NCI-H2081 treated with DMSO at 0.1 percent for 48 hours (cell line): ENCODE results near the gene WDR72.
"Not testable (repeated sequence)": the region's sequence is repeated elsewhere in the genome, so short reads cannot be mapped to it uniquely, and the experiment has no call there.

Source experiments
- DNase-seq: peaks from one replicate; lab custom pipeline; 2025; lab: John Stamatoyannopoulos, UW

WDR72 gene

DNA sequence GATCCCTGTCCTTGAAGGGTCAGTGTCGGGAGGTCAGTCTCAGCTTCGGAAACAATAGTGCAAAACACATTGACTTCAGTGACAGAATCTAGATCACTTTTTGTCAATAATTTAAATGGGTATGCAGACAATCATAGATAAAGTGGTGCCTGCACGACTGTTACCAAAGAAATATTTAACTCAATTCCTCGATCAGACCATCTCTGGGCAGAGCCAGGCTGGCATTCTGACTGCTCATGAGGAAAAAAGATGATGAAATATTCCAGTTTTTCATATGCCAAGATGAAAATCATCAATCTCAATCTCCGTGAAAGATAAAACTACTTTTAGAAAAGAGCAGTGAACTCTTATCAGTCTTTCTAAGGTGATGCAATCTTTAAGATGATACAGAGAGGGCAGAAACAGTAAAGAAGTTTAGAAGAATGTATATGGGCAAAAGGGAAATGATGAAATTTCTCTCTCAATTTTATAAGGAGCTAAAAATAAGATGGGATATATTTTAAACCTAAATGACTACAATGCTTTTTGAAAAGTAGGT lies 169.9 kb downstream of the WDR72 start:
- DNase-seq = no peak

DNA sequence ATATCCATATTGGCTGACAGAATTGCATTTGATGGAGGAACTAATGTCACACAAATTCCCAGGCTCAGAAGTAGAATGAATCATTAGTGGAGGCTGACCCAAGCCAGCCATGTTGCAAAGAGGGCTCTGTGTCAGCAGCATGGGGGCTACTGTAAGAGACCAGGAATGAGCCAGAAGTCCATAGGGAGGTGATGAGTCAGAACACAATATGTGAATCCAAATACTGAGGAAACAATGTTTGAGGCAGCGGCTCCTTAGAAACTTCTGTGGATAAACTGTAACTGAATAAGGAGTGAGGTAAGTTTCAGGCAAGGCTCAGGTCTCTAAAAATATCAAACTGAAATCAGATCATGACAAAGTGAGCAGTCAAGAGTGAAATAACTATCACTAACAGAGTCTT lies 170.7 kb downstream of the WDR72 start:
- no peak for DNase-seq

DNA sequence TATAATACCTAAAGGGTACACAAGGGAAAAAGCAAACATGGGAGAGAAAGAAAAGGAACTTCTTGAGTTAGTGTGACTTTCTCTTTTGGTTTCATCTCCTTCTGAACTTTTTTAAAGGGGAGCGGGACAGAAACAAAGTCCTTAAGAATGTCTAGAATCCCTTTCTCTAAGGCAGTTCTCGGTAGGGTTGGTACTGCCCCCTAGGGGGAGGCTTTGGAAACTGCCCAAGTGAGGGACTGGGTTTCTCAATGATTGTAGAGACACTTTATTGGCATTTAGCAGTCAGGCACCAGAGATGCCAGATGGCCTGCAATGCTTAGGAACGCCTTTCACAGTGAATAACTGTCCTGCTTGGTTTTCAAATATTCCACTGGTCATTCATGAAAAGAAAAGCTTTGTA lies 172.7 kb downstream of the WDR72 start:
- DNase-seq = no peak

DNA sequence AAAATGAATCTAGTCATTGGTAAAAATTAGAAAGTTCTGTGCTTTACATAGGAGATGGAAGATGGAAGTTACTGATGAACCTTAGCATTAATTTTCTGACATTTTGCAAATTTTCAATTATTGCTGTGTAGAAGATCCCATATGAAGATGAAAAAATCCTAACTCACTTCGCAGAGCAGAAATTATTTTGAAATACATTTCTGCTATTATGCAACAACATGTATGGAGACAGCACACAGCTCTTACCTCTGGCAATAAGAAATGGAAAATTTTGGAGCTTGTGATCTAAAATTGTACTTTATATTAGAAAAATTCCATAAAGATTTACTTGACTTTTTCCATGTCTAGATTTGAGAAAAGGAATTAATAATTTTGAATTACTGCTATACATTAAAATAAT lies 177.9 kb downstream of the WDR72 start:
- no peak for DNase-seq

DNA sequence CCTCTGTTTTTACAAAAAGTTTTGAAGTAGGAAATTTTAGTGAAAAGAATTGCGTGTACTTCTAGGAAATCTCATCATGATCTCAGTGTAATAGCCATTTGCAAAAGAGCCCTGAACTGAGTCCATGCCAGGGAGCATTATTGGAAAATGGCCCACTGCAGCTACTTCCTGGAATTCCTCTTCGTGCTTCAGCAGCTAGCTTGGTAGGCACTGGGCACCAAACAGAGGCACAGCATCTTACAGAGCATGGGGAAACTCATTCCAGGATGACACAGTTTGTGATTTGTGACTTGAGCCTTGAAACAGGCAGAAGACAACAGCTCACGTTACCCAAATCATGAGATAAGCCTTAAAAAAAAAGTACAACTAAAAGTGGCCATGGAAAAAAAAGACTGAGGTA lies 179.1 kb downstream of the WDR72 start:
- no peak for DNase-seq

DNA sequence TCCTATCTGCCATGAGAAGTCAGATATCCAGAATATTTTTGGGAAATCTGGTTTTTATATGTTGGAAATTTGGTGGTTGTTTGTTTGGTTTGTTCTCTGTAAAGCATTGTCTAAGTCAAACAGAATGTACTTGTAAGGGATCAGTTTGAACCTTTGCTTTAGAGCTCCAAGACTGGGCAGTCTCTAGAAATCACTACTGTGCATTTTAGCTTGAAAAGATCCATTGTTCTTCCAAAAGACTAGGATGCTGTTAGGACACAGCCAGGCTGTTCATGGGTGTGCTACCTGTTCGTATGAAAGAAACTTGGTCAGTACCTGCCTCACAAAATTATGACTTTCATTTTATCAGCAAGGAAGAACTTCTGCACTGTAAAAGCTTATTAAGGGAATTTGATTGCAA lies 182.6 kb downstream of the WDR72 start:
- no peak for DNase-seq

DNA sequence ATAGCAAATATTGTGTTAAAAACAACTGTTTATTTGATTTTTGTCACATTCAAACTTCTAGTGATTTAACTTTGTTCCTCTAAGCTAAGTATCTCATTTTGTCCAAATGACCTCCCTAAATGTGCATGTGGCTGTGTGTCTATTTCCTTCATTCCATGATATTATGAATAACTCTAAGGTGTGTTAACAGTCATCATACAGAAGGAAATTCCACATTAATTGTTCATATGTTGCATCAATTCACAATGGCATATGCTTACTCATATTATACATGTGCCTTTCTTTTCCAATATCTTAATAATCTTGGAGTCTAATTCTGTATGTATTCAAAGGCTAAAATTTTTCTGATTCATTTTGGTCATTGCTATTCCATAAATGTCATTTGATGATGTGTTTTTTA lies 186.4 kb downstream of the WDR72 start:
- DNase-seq = no peak

DNA sequence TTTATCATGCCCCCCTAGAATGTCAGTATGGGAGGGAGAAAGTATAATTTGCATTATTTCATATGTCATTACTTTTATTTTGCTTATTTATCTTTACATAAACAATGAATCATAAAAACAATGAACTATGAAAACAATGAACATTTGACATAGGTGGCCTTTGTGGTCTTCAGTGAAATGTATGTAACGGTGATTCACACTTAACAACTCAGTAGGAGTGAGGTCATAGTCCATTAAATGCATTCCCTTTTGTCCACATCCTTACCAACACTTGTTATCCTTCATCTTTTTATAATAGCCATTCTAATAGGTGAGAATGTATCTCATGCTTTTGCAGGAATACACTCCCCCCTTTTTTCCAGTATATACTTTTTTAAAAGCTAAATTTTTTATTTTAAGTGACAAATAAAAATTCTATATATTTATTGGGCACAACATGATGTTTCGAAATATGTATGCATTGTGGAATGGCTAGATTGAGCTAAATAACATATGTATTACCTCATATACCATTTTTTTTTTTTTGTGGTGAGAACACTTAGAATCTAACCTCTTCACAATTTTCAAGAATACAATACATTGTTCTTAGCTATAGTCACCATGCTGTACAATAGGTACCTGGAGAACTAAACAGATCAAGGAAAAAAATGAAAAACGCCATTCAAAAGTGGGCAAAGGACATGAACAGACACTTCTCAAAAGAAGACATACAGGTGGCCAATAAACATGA lies 189.5 kb downstream of the WDR72 start:
- DNase-seq = no peak

DNA sequence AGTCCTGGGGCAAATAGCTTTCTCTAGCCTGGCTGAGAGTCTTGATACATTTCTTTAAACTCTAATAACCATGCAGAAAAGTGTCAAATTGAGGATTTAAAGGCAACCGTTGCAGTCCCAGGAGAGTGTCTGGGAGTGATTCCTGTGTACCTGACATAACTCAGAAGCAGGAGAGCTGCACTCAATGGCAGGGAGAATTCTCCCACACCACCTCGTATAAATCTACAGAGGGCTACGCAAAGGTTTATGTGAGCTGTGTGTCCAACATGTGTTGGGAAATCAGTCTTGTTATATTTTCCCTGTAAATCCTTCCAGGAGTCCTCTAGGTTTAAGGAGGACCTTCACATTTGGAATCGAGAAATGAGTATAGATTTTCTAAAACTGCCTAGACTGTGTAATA lies 192.6 kb downstream of the WDR72 start:
- no peak for DNase-seq

DNA sequence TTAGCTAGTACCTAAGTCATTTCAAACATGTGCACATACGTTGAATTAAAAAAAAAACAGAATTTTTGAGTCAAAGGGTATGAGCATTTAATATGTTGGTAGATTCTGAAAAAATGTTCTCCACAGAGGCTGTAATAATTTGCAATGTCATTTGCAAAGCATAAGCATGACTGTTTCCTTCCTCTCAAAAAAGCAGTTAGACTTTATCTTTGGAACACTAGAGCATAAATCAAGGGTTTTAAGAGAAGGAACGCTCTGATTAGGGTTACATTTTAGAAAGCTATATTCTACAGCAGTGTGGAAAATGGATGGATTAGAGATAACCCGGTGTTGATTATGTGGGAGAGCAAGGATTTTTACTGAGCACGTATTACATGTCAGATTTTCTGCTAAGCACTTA lies 193.7 kb downstream of the WDR72 start:
- DNase-seq = no peak

DNA sequence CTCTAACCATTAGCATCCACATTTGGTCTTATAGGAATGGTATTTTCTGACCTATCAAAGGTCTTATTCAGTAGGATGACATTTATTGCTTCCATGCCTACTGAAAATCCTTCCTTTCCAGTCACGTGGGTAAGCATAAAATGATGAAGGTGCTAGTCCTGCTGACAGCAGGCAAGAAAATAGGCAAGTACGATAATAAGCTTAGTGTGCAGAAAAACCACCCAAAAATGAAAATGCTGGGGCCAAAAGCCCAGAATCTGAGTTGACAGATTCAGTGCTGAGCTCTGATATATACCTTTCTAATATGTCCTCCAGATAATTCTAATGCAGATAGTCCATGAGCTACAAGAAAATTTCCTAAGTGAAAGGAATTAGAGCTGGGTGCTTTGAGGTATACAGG lies 194.8 kb downstream of the WDR72 start:
- DNase-seq = no peak

DNA sequence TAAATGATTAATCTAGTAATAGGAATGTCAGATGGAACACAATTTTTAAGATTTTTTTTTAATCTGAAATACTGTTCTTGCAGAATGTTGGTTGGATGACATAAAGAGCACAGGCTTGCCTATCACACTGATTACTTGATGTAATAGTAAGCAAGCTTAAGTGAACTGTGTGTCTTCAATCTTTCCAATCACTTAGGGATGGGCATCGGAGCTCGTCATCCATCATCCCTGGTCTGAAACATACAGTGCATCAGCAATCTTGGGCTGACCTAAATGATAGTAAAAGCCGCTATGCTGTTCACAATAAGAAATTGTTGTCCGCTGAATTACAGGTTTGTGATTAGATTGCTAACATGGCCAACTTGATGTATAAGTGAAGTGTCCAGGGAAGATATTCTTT lies 195.8 kb downstream of the WDR72 start:
- DNase-seq = no peak

DNA sequence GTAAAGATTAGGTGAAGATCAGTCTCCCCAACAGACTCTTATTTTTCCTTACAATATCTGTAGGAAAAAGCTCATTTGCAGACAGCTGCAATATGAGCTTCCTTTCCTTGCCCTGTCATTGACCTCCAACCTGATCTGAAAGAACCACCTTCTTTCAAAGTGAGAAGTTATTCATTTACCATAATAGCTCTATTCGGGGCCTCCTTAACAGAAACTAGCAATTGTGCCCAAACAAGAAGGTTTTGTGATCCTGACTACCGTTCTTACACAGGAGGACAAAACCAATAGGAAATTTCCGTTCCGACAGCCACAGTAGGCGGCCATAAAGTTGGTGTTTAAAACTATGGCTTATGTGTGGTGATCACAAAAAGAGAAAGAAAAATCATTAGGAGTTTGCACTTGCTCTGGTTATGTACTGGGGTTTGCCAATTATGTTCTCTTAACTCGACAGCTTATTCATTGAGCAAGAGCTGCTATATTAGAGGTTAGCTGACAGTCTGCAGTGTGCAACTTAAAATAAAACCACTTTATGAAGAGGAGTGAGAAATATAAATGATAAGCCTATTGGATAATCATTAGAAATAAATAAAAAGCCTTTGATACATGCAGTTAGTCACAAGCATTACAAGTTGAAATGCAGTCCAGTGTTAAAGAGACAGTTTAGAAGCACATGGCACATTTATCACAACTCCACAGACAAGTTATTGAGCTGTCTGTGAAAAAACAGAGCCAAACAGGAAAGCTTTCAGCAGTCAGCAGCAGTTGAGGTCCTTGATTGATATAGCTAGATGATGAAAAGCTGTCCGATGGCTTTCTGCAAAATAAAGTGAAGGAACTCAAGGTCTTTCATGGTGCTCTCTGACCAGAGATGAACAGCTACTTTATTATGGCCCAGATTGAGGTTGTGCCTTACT lies 199.8 kb downstream of the WDR72 start:
- DNase-seq = no peak

DNA sequence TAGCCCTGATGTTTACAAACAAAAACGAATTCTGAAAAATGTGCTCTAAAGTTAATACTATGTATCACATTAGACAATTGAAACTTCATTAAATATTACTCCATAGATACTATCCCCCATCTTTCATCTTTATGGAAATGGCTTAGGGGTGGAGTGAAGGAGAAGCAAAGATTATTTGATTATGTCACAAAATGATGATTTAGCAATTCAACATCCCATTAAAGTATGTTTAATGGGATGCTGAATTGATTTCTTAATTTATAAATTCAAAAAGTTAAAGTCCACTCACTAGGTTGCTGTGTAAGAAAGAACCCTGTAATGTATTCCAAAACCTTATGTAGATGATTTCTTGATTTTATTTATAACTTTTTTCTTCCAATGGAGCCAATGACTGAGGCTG lies 201.1 kb downstream of the WDR72 start:
- no peak for DNase-seq

DNA sequence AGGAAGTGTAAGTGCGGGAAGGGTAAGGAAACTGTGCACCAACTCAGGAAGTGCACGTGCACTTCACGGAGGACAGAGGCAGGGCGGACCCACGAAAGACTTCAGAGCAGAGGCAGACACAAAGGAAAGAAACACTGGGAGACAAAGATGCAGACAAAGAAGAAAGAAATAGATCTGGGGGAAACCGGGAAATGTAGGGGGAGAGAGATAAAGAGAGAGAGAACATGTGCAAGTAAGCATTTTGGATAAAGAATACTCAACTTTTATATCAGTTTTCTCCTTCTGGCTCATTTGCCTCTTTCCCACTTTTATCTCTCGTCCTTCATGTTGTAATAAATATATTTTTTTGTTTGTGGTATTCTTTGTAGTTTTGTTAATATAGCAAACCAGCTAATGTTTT lies 204.2 kb downstream of the WDR72 start:
- DNase-seq = no peak

DNA sequence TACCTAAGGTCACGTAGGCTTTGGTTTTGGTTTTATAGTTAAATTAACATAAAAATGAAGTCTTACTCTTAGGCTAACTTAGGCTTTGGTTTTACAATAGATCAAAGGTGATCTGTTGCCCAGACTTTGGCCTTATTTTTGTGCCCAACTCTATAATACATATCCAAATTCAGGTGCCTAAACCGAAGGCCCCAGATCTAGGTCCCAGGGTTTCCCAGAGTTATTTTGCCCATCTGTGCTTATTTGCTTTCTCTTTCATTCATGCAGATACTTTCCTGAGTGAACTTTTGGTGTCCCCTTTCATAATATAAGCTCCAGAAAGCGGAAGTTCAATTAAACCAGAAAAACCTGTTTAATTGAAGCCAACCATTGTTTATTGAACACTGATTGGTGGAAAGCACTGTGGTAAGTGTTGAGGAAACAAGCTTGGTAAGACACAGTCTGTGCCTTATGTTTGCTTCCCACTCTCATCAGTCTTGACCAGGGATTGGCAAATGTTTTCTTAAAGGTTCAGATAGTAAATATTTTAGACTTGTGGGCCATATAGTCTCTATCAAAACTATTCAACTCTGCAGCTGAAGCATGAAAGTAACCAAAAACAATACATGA lies 209.7 kb downstream of the WDR72 start:
- no peak for DNase-seq

DNA sequence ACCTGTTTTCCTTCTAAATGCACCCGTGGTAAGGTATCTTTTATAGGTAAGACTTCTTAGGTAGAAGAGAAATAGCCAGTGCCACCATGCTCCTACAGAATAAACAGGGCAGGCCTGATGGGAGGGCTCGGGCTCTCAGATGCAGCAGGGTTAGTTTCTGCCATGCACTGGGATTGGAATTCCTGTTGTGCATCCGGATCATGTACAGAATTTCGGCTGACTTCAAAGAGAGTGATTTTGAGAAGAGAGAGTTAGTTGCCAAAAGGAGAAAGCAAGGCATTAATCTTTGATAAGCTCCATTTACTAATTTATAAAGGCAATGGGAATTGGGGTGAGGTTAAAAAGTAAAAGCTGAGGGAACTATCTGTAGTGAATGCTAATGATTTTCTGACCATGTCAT lies 211.2 kb downstream of the WDR72 start:
- no peak for DNase-seq

DNA sequence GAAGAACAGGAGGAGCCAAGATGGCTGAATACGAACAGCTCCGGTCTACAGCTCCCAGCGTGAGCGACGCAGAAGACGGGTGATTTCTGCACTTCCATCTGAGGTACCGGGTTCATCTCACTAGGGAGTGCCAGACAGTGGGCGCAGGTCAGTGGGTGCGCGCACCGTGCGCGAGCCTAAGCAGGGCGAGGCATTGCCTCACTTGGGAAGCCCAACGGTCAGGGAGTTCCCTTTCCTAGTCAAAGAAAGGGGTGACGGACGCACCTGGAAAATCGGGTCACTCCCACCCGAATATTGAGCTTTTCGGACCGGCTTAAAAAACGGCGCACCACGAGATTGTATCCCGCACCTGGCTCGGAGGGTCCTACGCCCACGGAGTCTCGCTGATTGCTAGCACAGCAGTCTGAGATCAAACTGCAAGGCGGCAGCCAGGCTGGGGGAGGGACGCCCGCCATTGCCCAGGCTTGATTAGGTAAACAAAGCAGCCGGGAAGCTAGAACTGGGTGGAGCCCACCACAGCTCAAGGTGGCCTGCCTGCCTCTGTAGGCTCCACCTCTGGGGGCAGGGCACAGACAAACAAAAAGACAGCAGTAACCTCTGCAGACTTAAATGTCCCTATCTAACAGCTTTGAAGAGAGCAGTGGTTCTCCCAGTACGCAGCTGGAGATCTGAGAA lies 218.7 kb downstream of the WDR72 start:
- DNase-seq = not testable (repeated sequence)

DNA sequence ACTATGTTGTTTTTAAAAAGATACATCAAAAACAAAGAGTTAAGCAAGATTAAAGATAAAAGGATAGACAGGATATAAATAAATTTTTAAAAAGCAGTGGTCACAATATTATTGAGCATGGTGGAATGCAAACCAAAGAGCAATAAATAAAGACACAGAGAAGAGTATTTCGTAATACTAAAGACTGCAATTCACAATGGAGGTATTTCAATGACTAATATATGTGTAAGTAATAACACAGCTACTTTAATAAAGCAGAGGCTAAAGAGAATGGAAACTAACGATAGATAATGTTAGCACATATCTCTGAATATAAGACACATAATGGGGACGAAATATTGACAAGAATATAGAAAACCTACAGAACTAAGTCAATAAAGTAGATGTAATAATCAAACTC lies 219.6 kb downstream of the WDR72 start:
- DNase-seq = no peak

DNA sequence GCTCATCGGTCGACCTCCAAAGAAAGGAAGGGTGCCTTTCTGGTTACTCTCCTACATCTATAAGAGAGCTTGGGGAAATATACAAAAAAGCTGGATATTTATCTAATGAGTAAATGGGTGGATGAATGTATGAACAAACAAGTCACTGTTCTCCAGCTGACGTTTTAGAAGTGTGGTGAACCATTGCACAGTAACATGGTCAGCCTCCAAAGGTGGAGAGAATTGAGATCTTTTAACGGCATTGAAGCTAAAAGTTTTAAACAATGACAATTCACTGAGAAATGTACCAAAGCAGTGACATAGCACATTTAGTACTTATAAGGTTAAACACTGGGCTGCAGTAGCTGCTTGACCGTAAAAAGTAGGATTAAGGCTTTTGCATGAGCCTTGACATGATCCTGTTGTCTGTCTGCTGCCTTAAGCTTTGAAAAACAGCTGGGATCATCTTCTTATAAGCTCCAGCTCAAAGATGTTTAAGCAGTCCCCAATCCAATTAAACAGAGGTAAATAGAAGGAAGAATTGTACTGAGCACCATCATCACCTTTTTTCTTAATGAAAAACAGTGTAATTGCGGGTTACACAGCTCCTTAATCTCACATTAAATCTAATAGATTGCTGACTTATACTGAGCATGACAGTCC lies 222.9 kb downstream of the WDR72 start:
- no peak for DNase-seq

DNA sequence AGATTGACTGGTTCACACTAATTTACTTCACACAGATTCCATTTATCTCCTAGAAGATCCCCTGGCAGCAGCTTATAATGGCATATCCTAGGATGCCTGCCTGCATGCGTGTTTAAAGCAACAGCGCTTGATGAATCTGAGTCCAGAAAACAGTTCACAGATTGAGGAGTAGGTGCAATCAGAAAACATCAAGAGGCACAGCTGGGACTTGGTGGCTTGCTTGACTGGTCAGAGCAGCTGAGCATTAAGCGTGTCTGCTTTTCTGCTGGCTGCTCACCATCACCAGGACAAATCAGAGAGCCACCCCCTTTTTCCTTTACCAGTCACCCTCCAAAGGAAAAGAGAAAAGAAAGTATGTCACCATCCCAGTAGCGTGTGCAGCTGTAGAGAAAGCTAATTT lies 223.6 kb downstream of the WDR72 start:
- no peak for DNase-seq
